Endothelial cell of umbilical vein (primary cell): ENCODE measurements around the gene B3GAT2. TPM values are rescaled to one million over a fixed set of nuclear protein-coding genes. Genes with fewer than 3 reads are reported as not detected.

Source experiments
- BruUV-seq: library from RNA; stranded (reverse); fragments of 400-500 nt; replicated peaks from 2 replicates; lab custom pipeline; 2021; lab: Mats Ljungman, UMichigan
- CTCF ChIA-PET: fragments of 300-600, 350-600 bp; sonication (Branson Sonifier 250); formaldehyde crosslinking; loops from one replicate; lab custom pipeline; 2021; ENCODE audit warnings: antibody characterized with exemption, inconsistent platforms; lab: Charles Lee
- POLR2A ChIA-PET: fragments of 300-600, 350-600 bp; sonication (Branson Sonifier 250); formaldehyde crosslinking; loops from one replicate; lab custom pipeline; 2021; ENCODE audit warnings: antibody characterized with exemption, inconsistent platforms; lab: Charles Lee
- DNase-seq: peaks from one replicate; pipeline ENCODE4 v3.0.0-alpha.2; 2011; ENCODE audit warnings: low read depth, low spot score
- FAIRE-seq: peaks from 2 replicates; lab custom pipeline; 2011; peaks lifted over from hg19 to GRCh38; lab: Jason Lieb, UNC
- H2AFZ ChIP-seq: 2 replicates; pipeline ENCODE4 v1.6.0; 2012; ENCODE audit warnings: low read depth, low read length, control low read depth, inconsistent platforms
- H3K27ac ChIP-seq: 2 replicates; pipeline ENCODE4 v1.5.1; 2011; ENCODE audit warnings: low read depth, mild to moderate bottlenecking, control low read depth, low read length, moderate library complexity; ENCODE audit not compliant: insufficient read depth
- H3K27me3 ChIP-seq, 2 experiments: 2 replicates each; pipeline versions ENCODE4 v1.6.0 to v1.6.1; 2011; ENCODE audit warnings: low read length in 2 of 2, mixed read lengths in 1 of 2; ENCODE audit not compliant: control insufficient read depth in 2 of 2, insufficient read depth in 2 of 2
- H3K36me3 ChIP-seq, 2 experiments: 2 replicates in 1 of 2; 3 replicates in 1 of 2; pipeline ENCODE4 v1.5.1; 2011; ENCODE audit warnings: low read length in 2 of 2, mild to moderate bottlenecking in 1 of 2, moderate library complexity in 1 of 2; ENCODE audit not compliant: control insufficient read depth in 2 of 2, insufficient read depth in 2 of 2; ENCODE audit errors: extremely low read depth in 1 of 2
- H3K4me1 ChIP-seq: 3 replicates; pipeline ENCODE4 v1.5.1; 2011; ENCODE audit warnings: mild to moderate bottlenecking, low read length; ENCODE audit not compliant: control insufficient read depth, insufficient read depth; ENCODE audit errors: extremely low read depth
- H3K4me2 ChIP-seq: 2 replicates; pipeline ENCODE4 v1.6.1; 2011; ENCODE audit warnings: low read length, control low read depth, mixed read lengths; ENCODE audit not compliant: insufficient read depth
- H3K4me3 ChIP-seq, 3 experiments: fragments of 200-600 bp in 1 of 3; sonication (generic), shearing (Covaris generic) in 1 of 3; replicated peaks in 1 of 3; 2 replicates each; pipeline ENCODE4 v1.5.1; 2011 to 2016; ENCODE audit warnings: control low read depth in 3 of 3, low read length in 3 of 3, mild to moderate bottlenecking in 2 of 3, inconsistent platforms in 1 of 3, low read depth in 1 of 3, moderate library complexity in 1 of 3; ENCODE audit not compliant: insufficient read depth in 1 of 3
- H3K79me2 ChIP-seq: 2 replicates; pipeline ENCODE4 v1.6.0; 2012; ENCODE audit warnings: low read length, inconsistent platforms; ENCODE audit not compliant: control insufficient read depth, insufficient read depth
- H3K9ac ChIP-seq: replicated peaks from 2 replicates; pipeline ENCODE3; 2011; ENCODE audit warnings: low read length, control low read depth; ENCODE audit not compliant: insufficient read depth; ENCODE audit errors: extremely low read depth
- H3K9me1 ChIP-seq: replicated peaks from 3 replicates; pipeline ENCODE4 v1.6.0; 2011; ENCODE audit warnings: mild to moderate bottlenecking, low read length; ENCODE audit not compliant: control insufficient read depth, insufficient read depth; ENCODE audit errors: extremely low read depth
- H3K9me3 ChIP-seq: replicated peaks from 2 replicates; pipeline ENCODE4 v1.5.1; 2012; ENCODE audit warnings: low read length, inconsistent platforms; ENCODE audit not compliant: control insufficient read depth, insufficient read depth
- H4K20me1 ChIP-seq: replicated peaks from 2 replicates; pipeline ENCODE3; 2011; ENCODE audit warnings: mild to moderate bottlenecking, low read length; ENCODE audit not compliant: control insufficient read depth, insufficient read depth; ENCODE audit errors: extremely low read depth
- EZH2 ChIP-seq: IDR thresholded peaks from 2 replicates; pipeline ENCODE4 v1.6.1; 2012; ENCODE audit warnings: borderline replicate concordance, low read depth, mild to moderate bottlenecking, moderate library complexity, low read length, inconsistent platforms; ENCODE audit not compliant: severe bottlenecking
- FOS ChIP-seq: IDR thresholded peaks from 2 replicates; pipeline ENCODE4 v1.6.1; 2011; ENCODE audit warnings: mild to moderate bottlenecking, low read length, moderate library complexity, borderline replicate concordance; ENCODE audit not compliant: insufficient read depth
- GATA2 ChIP-seq: IDR thresholded peaks from 2 replicates; pipeline ENCODE4 v1.7.0; 2011; ENCODE audit warnings: low read depth, mild to moderate bottlenecking, moderate library complexity, mixed read lengths, low read length; ENCODE audit not compliant: insufficient read length, insufficient read depth
- JUN ChIP-seq: IDR thresholded peaks from 2 replicates; pipeline ENCODE4 v1.6.1; 2011; ENCODE audit warnings: borderline replicate concordance, low read depth; ENCODE audit not compliant: insufficient read length, insufficient read depth
- MYC ChIP-seq: IDR thresholded peaks from one replicate; pipeline ENCODE4 v1.6.1; 2011; ENCODE audit warnings: mild to moderate bottlenecking, low read depth, low read length
- POLR2A ChIP-seq: IDR thresholded peaks from 2 replicates; pipeline ENCODE4 v1.6.1; 2012; ENCODE audit warnings: low read depth, mild to moderate bottlenecking, control low read depth, low read length
- POLR2AphosphoS5 ChIP-seq: IDR thresholded peaks from 2 replicates; pipeline ENCODE4 v1.6.1; 2012; ENCODE audit warnings: low read depth, mild to moderate bottlenecking, control low read depth, low read length, moderate library complexity; ENCODE audit not compliant: insufficient read depth
- dilution Hi-C: fragments of 300-500 bp; cut with MboI; formaldehyde crosslinking; loops from one replicate; pipeline ENCODE4 v1.15.0; 2019; ENCODE audit warnings: low sequenced_read_pairs; ENCODE audit not compliant: extremely low pct_ligation_motif_present
- intact Hi-C: fragments of 100-400 bp; cut with micrococcal nuclease; formaldehyde crosslinking; loops from one replicate; pipeline ENCODE4 v1.10.0; 2022
- polyA plus RNA-seq, 4 experiments: library from polyadenylated mRNA; depleted of rRNA in 3 of 4; stranded (reverse) in 3 of 4; unstranded in 1 of 4; fragments of >200 nt; gene quantifications; 2 replicates each; pipeline versions ENCODE4 v1.2.1 to v1.2.3, GENCODE V29; 2011 to 2012; ENCODE audit warnings: missing spikeins in 1 of 4
- total RNA-seq: library from RNA; stranded (reverse); gene quantifications from 2 replicates; pipeline ENCODE4 v1.2.3, GENCODE V29; 2021
- TF ChIP-seq, protein P1 (sequence below), 2 donors: IDR thresholded peaks; 1 replicate in 1 of 2; 2 replicates in 1 of 2; pipeline ENCODE4 v1.5.1; 2011; ENCODE audit warnings: low read length in 2 of 2, mild to moderate bottlenecking in 2 of 2, moderate library complexity in 2 of 2, control low read depth in 1 of 2, inconsistent platforms in 1 of 2, low read depth in 1 of 2; ENCODE audit not compliant: insufficient read depth in 1 of 2; ENCODE audit errors: extremely low read depth in 1 of 2
- TF ChIP-seq, protein P2 (sequence below): IDR thresholded peaks from 2 replicates; pipeline ENCODE4 v1.6.1; 2011; ENCODE audit not compliant: insufficient read depth, insufficient read length

The B3GAT2 gene
- total and polyA plus RNA-seq, 2 donors (not counting 3 experiments of a cell fraction or from before 2014, with no cell fraction given), result not detected

- TF ChIP-seq, protein P1, sequence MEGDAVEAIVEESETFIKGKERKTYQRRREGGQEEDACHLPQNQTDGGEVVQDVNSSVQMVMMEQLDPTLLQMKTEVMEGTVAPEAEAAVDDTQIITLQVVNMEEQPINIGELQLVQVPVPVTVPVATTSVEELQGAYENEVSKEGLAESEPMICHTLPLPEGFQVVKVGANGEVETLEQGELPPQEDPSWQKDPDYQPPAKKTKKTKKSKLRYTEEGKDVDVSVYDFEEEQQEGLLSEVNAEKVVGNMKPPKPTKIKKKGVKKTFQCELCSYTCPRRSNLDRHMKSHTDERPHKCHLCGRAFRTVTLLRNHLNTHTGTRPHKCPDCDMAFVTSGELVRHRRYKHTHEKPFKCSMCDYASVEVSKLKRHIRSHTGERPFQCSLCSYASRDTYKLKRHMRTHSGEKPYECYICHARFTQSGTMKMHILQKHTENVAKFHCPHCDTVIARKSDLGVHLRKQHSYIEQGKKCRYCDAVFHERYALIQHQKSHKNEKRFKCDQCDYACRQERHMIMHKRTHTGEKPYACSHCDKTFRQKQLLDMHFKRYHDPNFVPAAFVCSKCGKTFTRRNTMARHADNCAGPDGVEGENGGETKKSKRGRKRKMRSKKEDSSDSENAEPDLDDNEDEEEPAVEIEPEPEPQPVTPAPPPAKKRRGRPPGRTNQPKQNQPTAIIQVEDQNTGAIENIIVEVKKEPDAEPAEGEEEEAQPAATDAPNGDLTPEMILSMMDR (IDR thresholded peaks at IDR 0.05; ENCODE audit: extremely low read depth in 1 of 2, insufficient read depth in 1 of 2, low read depth in 1 of 2, low read length in 2 of 2), result no peak
- no peak for TF ChIP-seq GATA2
- TF ChIP-seq MYC, result no peak
- no peaks in the 10 kb centered on the region for H3K27me3 ChIP-seq
- no peaks in the 10 kb centered on the region for H3K4me1 ChIP-seq
- DNase-seq (no peak), FAIRE-seq (no peak)
- intact Hi-C loops, result no loop called here
- no TSS peak for BruUV-seq
- no peaks in the 10 kb centered on the region for H4K20me1 ChIP-seq
- no peak overlapping the region for H3K27ac ChIP-seq
- POLR2A ChIA-PET, result no interaction called here
- dilution Hi-C loops, result no loop called here
- no peak overlapping the region for H3K4me3 ChIP-seq
- no peaks in the 10 kb centered on the region for H3K9me3 ChIP-seq
- no peak overlapping the region for H2AFZ ChIP-seq
- no peak overlapping the region for H3K9ac ChIP-seq
- no peak overlapping the region for H3K4me2 ChIP-seq
- CTCF ChIA-PET, result interaction anchor here (0.6 to 2.3 kb wide), 2 partner anchors 11 to 473 kb away, joined by 4 to 6 read pairs; no protein-coding TSS in a partner anchor
- no peaks in the 10 kb centered on the region for H3K79me2 ChIP-seq
- no peaks in the 10 kb centered on the region for H3K36me3 ChIP-seq
- no peaks in the 10 kb centered on the region for H3K9me1 ChIP-seq
Measured at GRCh38 chr6:70843328-70843918, 113.4 kb downstream of the B3GAT2 start.

DNA sequence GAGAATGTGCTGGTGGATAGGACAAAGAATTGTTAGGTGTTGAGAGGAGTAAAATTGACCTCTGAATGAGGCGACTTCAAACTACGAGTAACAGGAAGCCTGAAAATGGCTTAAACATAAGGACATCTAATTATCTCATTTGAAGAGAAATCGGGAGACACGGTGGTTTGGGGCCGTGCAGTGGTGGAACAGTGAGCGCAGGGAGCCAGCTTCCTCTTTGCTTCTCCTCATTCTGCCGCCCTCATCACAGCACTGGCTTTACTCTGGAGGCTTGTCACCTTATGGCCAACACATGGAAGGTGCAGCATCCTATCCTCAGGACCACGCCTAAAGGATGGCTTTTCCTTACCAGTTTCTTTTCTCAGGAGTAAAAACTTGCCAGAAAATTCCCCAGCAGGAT is 114.3 kb downstream of the B3GAT2 start:
- Histone ChIP-seq H3K4me2 (no peak overlapping the region), H3K9me1 (no peaks in the 10 kb centered on the region), H3K4me3 (no peak overlapping the region), H3K79me2 (no peaks in the 10 kb centered on the region), H3K27ac (no peak overlapping the region), H3K9ac (no peak overlapping the region), H2AFZ (no peak overlapping the region), H3K4me1 (no peaks in the 10 kb centered on the region), H3K9me3 (no peaks in the 10 kb centered on the region), H3K27me3 (no peaks in the 10 kb centered on the region), H3K36me3 (no peaks in the 10 kb centered on the region), H4K20me1 (no peaks in the 10 kb centered on the region)
- FAIRE-seq (no peak), DNase-seq (no peak)
- no peak for TF ChIP-seq EZH2
- no peak for TF ChIP-seq GATA2
- TF ChIP-seq, protein P2, sequence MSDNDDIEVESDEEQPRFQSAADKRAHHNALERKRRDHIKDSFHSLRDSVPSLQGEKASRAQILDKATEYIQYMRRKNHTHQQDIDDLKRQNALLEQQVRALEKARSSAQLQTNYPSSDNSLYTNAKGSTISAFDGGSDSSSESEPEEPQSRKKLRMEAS, result no peak
- no peak for TF ChIP-seq JUN
- TF ChIP-seq, protein P1 (IDR thresholded peaks at IDR 0.05; ENCODE audit: extremely low read depth in 1 of 2, insufficient read depth in 1 of 2, low read depth in 1 of 2, low read length in 2 of 2), result no peak
- no peak for TF ChIP-seq MYC
- TF ChIP-seq FOS, result no peak
- TF ChIP-seq POLR2A, result no peak
- TF ChIP-seq POLR2AphosphoS5, result no peak
- dilution Hi-C loops (no loop called here), intact Hi-C loops (no loop called here)
- BruUV-seq, result no TSS peak
- ChIA-PET CTCF (interaction anchor here (2.3 kb wide), 1 partner anchor 10 kb away, joined by 6 read pairs; no protein-coding TSS in a partner anchor), POLR2A (no interaction called here)
